SK-N-MC (cell line): ENCODE results near the gene OR1F1.

Experiments
- DNase-seq: peaks from one replicate; pipeline ENCODE4 v3.0.0-alpha.2; 2011; ENCODE audit warnings: low read depth, low spot score
- H3K27ac ChIP-seq: fragments of 200-600 bp; sonication (generic); 2 replicates; pipeline ENCODE4 v1.5.1; 2016; ENCODE audit warnings: mixed run types
- H3K36me3 ChIP-seq: fragments of 200-600 bp; sonication (generic); 2 replicates; pipeline ENCODE4 v1.6.1; 2017; ENCODE audit warnings: antibody characterized with exemption, low read length, mixed read lengths; ENCODE audit not compliant: insufficient read depth
- H3K4me3 ChIP-seq: fragments of 200-600 bp; sonication (generic); 2 replicates; pipeline ENCODE4 v1.5.1; 2016
- H3K9ac ChIP-seq: fragments of 200-600 bp; sonication (generic); 2 replicates; pipeline ENCODE4 v1.8.0; 2017; ENCODE audit warnings: mixed run types, mixed read lengths; ENCODE audit not compliant: insufficient read length
- H3K9me3 ChIP-seq: fragments of 200-600 bp; sonication (generic); 2 replicates; pipeline ENCODE4 v1.6.1; 2017; ENCODE audit warnings: low read depth, mild to moderate bottlenecking, antibody characterized with exemption, low read length, moderate library complexity, mixed read lengths
- EZH2 ChIP-seq: fragments of 200-600 bp; sonication (generic); IDR thresholded peaks from one replicate; pipeline ENCODE4 v1.6.1; 2017; ENCODE audit warnings: antibody characterized with exemption
- FOXP2 ChIP-seq: optimal IDR thresholded peaks from 2 replicates; pipeline ENCODE3; 2011; ENCODE audit warnings: mild to moderate bottlenecking, moderate library complexity; ENCODE audit not compliant: insufficient read depth; ENCODE audit errors: extremely low read length, control extremely low read depth
- POLR2AphosphoS5 ChIP-seq: IDR thresholded peaks from 2 replicates; pipeline ENCODE4 v1.6.1; 2012; ENCODE audit warnings: mild to moderate bottlenecking, low read depth, low read length, borderline replicate concordance

OR1F1 gene

DNA sequence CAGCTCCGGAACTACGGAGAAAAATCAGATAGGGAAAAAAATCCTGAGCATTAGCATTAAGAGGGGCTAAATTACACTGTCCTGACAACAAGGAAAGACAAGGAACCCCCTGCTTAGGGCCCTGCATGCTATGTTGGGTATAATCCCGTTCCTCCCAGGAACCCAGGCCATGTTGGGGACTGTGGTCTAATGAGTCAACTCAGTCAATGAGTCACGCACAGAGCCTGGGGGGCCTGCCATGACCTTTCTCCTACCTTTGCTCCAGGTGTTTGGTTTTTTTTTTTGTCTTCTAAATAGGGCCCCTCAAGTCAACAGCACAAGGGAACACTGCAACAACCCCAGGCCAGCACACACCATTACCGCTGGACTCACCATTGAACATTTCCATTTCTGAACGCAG lies 55.9 kb downstream of the OR1F1 start:
- H3K9ac ChIP-seq: no peak overlapping the region
- no peak for DNase-seq
- no peaks in the 10 kb centered on the region for H3K9me3 ChIP-seq
- no peak for TF ChIP-seq EZH2
- no peak for TF ChIP-seq FOXP2
- TF ChIP-seq POLR2AphosphoS5: no peak
- no peaks in the 10 kb centered on the region for H3K36me3 ChIP-seq
- no peak overlapping the region for H3K4me3 ChIP-seq
- H3K27ac ChIP-seq: no peak overlapping the region

- Histone ChIP-seq H3K4me3 (no peak overlapping the region), H3K9me3 (no peaks in the 10 kb centered on the region), H3K36me3 (no peaks in the 10 kb centered on the region), H3K9ac (no peak overlapping the region), H3K27ac (no peak overlapping the region)
- no peak for DNase-seq
- TF ChIP-seq POLR2AphosphoS5 (no peak), FOXP2 (no peak), EZH2 (no peak)
Observed at GRCh38 chr16:3246002-3246401, 58.0 kb downstream of the OR1F1 start.

GRCh38 chr16:3246876-3247275 lies 58.9 kb downstream of the OR1F1 start:
- no peak overlapping the region for H3K27ac ChIP-seq
- H3K9me3 ChIP-seq: no peaks in the 10 kb centered on the region
- H3K4me3 ChIP-seq: no peak overlapping the region
- DNase-seq: no peak
- TF ChIP-seq EZH2 (no peak), POLR2AphosphoS5 (no peak), FOXP2 (no peak)
- H3K9ac ChIP-seq: no peak overlapping the region
- H3K36me3 ChIP-seq: no peaks in the 10 kb centered on the region

DNA sequence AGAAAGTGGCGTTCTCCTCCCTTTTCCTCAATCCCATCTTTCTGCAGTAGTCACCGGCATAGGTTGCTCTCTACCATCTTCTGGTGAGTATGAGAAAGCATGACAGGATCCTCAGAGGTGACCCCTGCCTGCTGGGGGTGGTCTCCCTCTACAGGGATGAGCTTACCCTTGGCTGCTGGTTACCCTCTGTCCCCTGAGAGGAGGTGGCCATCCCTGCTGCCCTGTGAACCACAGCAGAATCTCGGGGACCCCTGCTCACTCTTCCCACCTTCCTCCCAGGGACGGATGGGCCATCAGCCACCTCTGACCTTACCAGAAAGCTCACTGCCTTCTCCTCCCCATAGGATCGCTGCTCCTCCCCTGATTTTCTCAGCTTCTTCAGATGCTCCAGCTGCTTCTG lies 60.6 kb downstream of the OR1F1 start:
- DNase-seq: no peak
- H3K27ac ChIP-seq: no peak overlapping the region
- TF ChIP-seq POLR2AphosphoS5 (no peak), FOXP2 (no peak), EZH2 (no peak)
- no peaks in the 10 kb centered on the region for H3K36me3 ChIP-seq
- no peak overlapping the region for H3K9ac ChIP-seq
- no peak overlapping the region for H3K4me3 ChIP-seq
- H3K9me3 ChIP-seq: no peaks in the 10 kb centered on the region

- no peak overlapping the region for H3K27ac ChIP-seq
- no peak overlapping the region for H3K4me3 ChIP-seq
- TF ChIP-seq POLR2AphosphoS5 (no peak), FOXP2 (no peak), EZH2 (no peak)
- H3K9ac ChIP-seq: no peak overlapping the region
- no peak for DNase-seq
- no peaks in the 10 kb centered on the region for H3K9me3 ChIP-seq
- no peaks in the 10 kb centered on the region for H3K36me3 ChIP-seq
Observed at GRCh38 chr16:3249020-3249419, 61.0 kb downstream of the OR1F1 start.

DNA sequence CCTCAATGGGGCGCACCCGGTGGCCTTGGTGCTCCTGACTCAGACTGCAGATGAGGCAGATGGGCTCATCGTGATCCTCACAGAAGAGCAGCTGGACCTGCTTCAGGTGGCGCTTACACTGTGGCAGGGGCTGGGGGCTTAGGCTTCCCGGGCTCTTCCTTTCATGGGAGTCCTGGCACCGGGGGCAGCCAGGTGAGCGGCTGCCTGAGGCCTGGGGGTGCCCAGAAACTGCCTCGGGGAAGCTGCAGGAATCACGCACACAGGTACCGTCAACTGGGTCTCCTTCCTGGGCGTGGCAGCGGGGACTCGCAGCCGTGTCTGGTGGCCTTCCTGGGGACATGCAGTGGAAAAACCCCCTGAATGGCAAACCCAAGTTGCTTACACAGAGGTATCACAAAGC lies 61.4 kb downstream of the OR1F1 start:
- H3K4me3 ChIP-seq: no peak overlapping the region
- no peaks in the 10 kb centered on the region for H3K36me3 ChIP-seq
- no peak overlapping the region for H3K27ac ChIP-seq
- TF ChIP-seq POLR2AphosphoS5 (no peak), FOXP2 (no peak), EZH2 (no peak)
- no peak overlapping the region for H3K9ac ChIP-seq
- no peak for DNase-seq
- no peaks in the 10 kb centered on the region for H3K9me3 ChIP-seq

GRCh38 chr16:3252967-3253366 lies 65.0 kb downstream of the OR1F1 start:
- H3K9ac ChIP-seq: no peak overlapping the region

GRCh38 chr16:3254309-3254708 lies 66.3 kb downstream of the OR1F1 start:
- Histone ChIP-seq H3K4me3 (no peak overlapping the region), H3K9me3 (no peaks in the 10 kb centered on the region), H3K9ac (no peak overlapping the region), H3K36me3 (no peaks in the 10 kb centered on the region), H3K27ac (no peak overlapping the region)
- DNase-seq: no peak
- no peak for TF ChIP-seq EZH2
- no peak for TF ChIP-seq POLR2AphosphoS5
- no peak for TF ChIP-seq FOXP2

More at GRCh38 chr16:3252967-3253366, 65.0 kb downstream of the OR1F1 start:
- no peaks in the 10 kb centered on the region for H3K36me3 ChIP-seq
- no peak for TF ChIP-seq FOXP2
- TF ChIP-seq EZH2: no peak
- TF ChIP-seq POLR2AphosphoS5: no peak
- H3K27ac ChIP-seq: no peak overlapping the region
- no peak overlapping the region for H3K4me3 ChIP-seq
- H3K9me3 ChIP-seq: no peaks in the 10 kb centered on the region
- no peak for DNase-seq
